K562 (cell line): ENCODE results near the gene TRIO. TPM values are rescaled to one million over a fixed set of nuclear protein-coding genes. Genes with fewer than 3 reads are reported as not detected.

Experiments used
- ATF3 ChIP-seq, 2 experiments: fragments of 450-650 bp in 1 of 2; sonication (generic) in 1 of 2; formaldehyde crosslinking in 1 of 2; IDR thresholded peaks in 1 of 2; conservative IDR thresholded peaks in 1 of 2; 2 replicates each; pipeline versions ENCODE4 v1.6.1 to v1.8.1; 2016 to 2023; ENCODE audit warnings: mild to moderate bottlenecking in 2 of 2, moderate library complexity in 2 of 2, inconsistent platforms in 1 of 2, missing genetic modification reagents in 1 of 2
- ATF7 ChIP-seq: fragments of 450-650 bp; IDR thresholded peaks from 2 replicates; pipeline ENCODE4 v1.7.1; 2014; ENCODE audit warnings: mild to moderate bottlenecking, moderate library complexity
- BRCA1 ChIP-seq, 2 experiments: fragments of 450-650 bp in 1 of 2; sonication (generic) in 1 of 2; formaldehyde crosslinking in 1 of 2; IDR thresholded peaks; 2 replicates each; pipeline versions ENCODE4 v1.5.0 to v1.6.1; 2017 to 2020; ENCODE audit warnings: mild to moderate bottlenecking in 1 of 2, missing genetic modification reagents in 1 of 2
- CBFA2T2 ChIP-seq: fragments of 450-650 bp; conservative IDR thresholded peaks from 2 replicates; pipeline ENCODE4 v1.6.1; 2017; ENCODE audit warnings: mild to moderate bottlenecking
- CEBPB ChIP-seq: fragments of 450-650 bp; IDR thresholded peaks from 2 replicates; pipeline ENCODE4 v1.6.1; 2016; ENCODE audit warnings: missing genetic modification characterization, missing compliant biosample characterization
- CREB1 ChIP-seq, 2 experiments: sonication (generic) in 1 of 2; formaldehyde crosslinking in 1 of 2; IDR thresholded peaks; 2 replicates each; pipeline versions ENCODE4 v1.6.1 to v1.8.0; 2012 to 2022; ENCODE audit warnings: inconsistent platforms in 1 of 2, mild to moderate bottlenecking in 1 of 2, missing genetic modification reagents in 1 of 2, moderate library complexity in 1 of 2
- CREM ChIP-seq: IDR thresholded peaks from 2 replicates; pipeline ENCODE4 v1.6.1; 2014; ENCODE audit warnings: antibody characterized with exemption, low read depth
- CTBP1 ChIP-seq: fragments of 450-650 bp; IDR thresholded peaks from 2 replicates; pipeline ENCODE4 v1.6.1; 2016; ENCODE audit warnings: borderline replicate concordance
- DACH1 ChIP-seq: fragments of 450-650 bp; IDR thresholded peaks from 2 replicates; pipeline ENCODE4 v1.6.1; 2018; ENCODE audit not compliant: partially characterized antibody
- FOSL1 ChIP-seq: fragments of 200-800 bp; sonication (Bioruptor generic); conservative IDR thresholded peaks from 2 replicates; pipeline ENCODE4 v1.6.1; 2016; ENCODE audit warnings: missing genetic modification characterization, missing compliant biosample characterization
- JUND ChIP-seq, 2 experiments: IDR thresholded peaks; 2 replicates in 1 of 2; 3 replicates in 1 of 2; pipeline ENCODE4 v1.6.1; 2011; ENCODE audit warnings: borderline replicate concordance in 2 of 2, low read depth in 2 of 2, low read length in 2 of 2, improper control_type of control experiment in 1 of 2, missing biosample characterization in 1 of 2, missing genetic modification characterization in 1 of 2, missing genetic modification reagents in 1 of 2
- L3MBTL2 ChIP-seq: fragments of 450-650 bp; IDR thresholded peaks from 2 replicates; pipeline ENCODE4 v1.6.1; 2016; ENCODE audit warnings: mild to moderate bottlenecking, moderate library complexity
- SMARCC2 ChIP-seq: fragments of 450-650 bp; IDR thresholded peaks from 2 replicates; pipeline ENCODE4 v1.6.1; 2017; ENCODE audit warnings: antibody characterized with exemption, moderate library complexity, mild to moderate bottlenecking, low read depth
- TAL1 ChIP-seq: fragments of 450-650 bp; IDR thresholded peaks from 2 replicates; pipeline ENCODE4 v1.6.1; 2016; ENCODE audit warnings: mild to moderate bottlenecking
- TCF3 ChIP-seq: sonication (generic); formaldehyde crosslinking; IDR thresholded peaks from 2 replicates; pipeline ENCODE4 v1.4.0; 2020; ENCODE audit warnings: mild to moderate bottlenecking, missing genetic modification reagents
- TEAD4 ChIP-seq, 2 experiments: sonication (generic) in 1 of 2; formaldehyde crosslinking in 1 of 2; IDR thresholded peaks; 2 replicates each; pipeline versions ENCODE4 v1.6.1 to v1.8.0; 2012 to 2022; ENCODE audit warnings: borderline replicate concordance in 1 of 2, inconsistent platforms in 1 of 2, low read length in 1 of 2, mild to moderate bottlenecking in 1 of 2, missing genetic modification reagents in 1 of 2
- TRIM24 ChIP-seq, 2 experiments: fragments of 450-650 bp; IDR thresholded peaks; 2 replicates each; pipeline ENCODE4 v1.6.1; 2016
- ZNF592 ChIP-seq: fragments of 450-650 bp; IDR thresholded peaks from 2 replicates; pipeline ENCODE4 v1.6.1; 2017; ENCODE audit warnings: antibody characterized with exemption, mild to moderate bottlenecking
- polyA plus RNA-seq, 8 experiments: library from polyadenylated mRNA; depleted of rRNA in 4 of 8; stranded (reverse) in 5 of 8; unstranded in 3 of 8; fragments of >200 nt; fragmentation: Nextera tagmentation in 2 of 8; fragmentation: Illumina TruSeq in 1 of 8; extraction: Ambion mirVana in 2 of 8; extraction: Trizol in 1 of 8; gene quantifications; 2 replicates each; pipeline versions ENCODE4 v1.2.1 to v1.2.3, GENCODE V29; 2011 to 2014; ENCODE audit warnings: inconsistent platforms in 1 of 8, missing spikeins in 1 of 8
- total RNA-seq, 7 experiments: library from RNA; depleted of rRNA in 6 of 7; stranded (reverse); fragments of >200 nt in 6 of 7; fragmentation: Illumina TruSeq in 2 of 7; extraction: Trizol in 2 of 7; gene quantifications; 2 replicates each; pipeline versions ENCODE4 v1.2.1 to v1.2.3, GENCODE V29; 2011 to 2021; ENCODE audit warnings: low replicate concordance in 1 of 7

The TRIO gene
- total and polyA plus RNA-seq, 9 of the 15 experiments (the other 6 are each of a cell fraction or from before 2014, with no cell fraction given), result 0.24 to 5.0 (median 1.1) TPM

- TF ChIP-seq CTBP1 (0 out of 2 replicates have a peak, but pooled peaks have one; percentile 14), CREM (peak; percentile 71), ATF3 (IDR thresholded peaks at IDR 0.05) (peak; percentile 71), ATF3 (CRISPR knock-in tag; conservative IDR thresholded peaks at IDR 0.05) (no peak), SMARCC2 (peak; percentile 77; the same call in 1 of the 2 replicates), DACH1 (peak; percentile 36), TAL1 (peak; percentile 60), ATF7 (peak; percentile 87), CEBPB (tag) (peak; percentile 71), CREB1 (IDR thresholded peaks at IDR 0.05) (peak; percentile 15; the same call in 1 of the 2 replicates), CREB1 (CRISPR knock-in tag; IDR thresholded peaks at IDR 0.05) (no peak), JUND (IDR thresholded peaks at IDR 0.05; ENCODE audit: borderline replicate concordance, low read depth, low read length) (peak; percentile 78; the same call in 1 of the 2 replicates), JUND (tag; IDR thresholded peaks at IDR 0.05; ENCODE audit: borderline replicate concordance, low read depth, low read length) (peak; percentile 90), L3MBTL2 (peak; percentile 42; the same call in 1 of the 2 replicates), TCF3 (CRISPR knock-in tag) (peak; percentile 52; the same call in 1 of the 2 replicates), ZNF592 (0 out of 2 replicates have a peak, but pooled peaks have one; percentile 24), TEAD4 (IDR thresholded peaks at IDR 0.05; ENCODE audit: low read length) (peak; percentile 64), TEAD4 (CRISPR knock-in tag; IDR thresholded peaks at IDR 0.05; ENCODE audit: borderline replicate concordance) (no peak), TRIM24 (IDR thresholded peaks at IDR 0.05) (peak in 1 of 2 experiments; percentile 33; a peak in 1 of 4 replicates), CBFA2T2 (peak; percentile 34; the same call in 1 of the 2 replicates), FOSL1 (peak; percentile 50), BRCA1 (IDR thresholded peaks at IDR 0.05) (no peak), BRCA1 (CRISPR knock-in tag; IDR thresholded peaks at IDR 0.05) (no peak)
Observed at GRCh38 chr5:14272548-14273205, 129.5 kb downstream of the TRIO start (continued).
